ENCODE data around the gene POLR2M.

POLR2M gene

DNA sequence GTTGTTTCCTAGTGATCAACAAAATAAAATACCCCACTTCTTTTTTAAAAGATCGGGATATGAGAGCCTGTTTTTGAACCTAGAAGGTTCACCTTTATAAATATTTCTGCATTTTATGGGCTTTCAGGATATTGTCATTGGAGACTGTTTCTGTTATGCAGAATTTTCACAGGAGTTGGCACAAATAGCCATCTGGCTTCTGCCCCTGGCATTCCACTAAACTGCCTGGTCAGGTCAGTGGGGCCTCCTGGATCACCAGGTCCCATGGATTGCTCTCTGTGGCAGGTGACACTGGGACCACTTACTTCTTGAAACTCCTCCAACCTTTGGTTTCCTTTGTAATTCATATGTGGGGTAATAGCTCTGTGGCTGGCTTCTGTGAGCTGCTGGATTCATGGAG, 25.5 kb upstream of the POLR2M start:
- POLR2A ChIA-PET: no interaction called here
- no peak for DNase-seq (ENCODE audit: extremely low spot score)
- CTCF ChIA-PET: interaction anchor here (1.2 kb wide), 1 partner anchor 52 kb away, joined by 4 read pairs; no protein-coding TSS in a partner anchor
- TF ChIP-seq BHLHE40 (IDR thresholded peaks at IDR 0.05; ENCODE audit: borderline replicate concordance) (no peak), FOXK2 (IDR thresholded peaks at IDR 0.05) (no peak), FOXA1 (IDR thresholded peaks at IDR 0.05) (no peak), L3MBTL2 (conservative IDR thresholded peaks at IDR 0.05) (no peak), SUZ12 (IDR thresholded peaks at IDR 0.05) (no peak), LEF1 (IDR thresholded peaks at IDR 0.05; ENCODE audit: borderline replicate concordance) (no peak), ARNT (IDR thresholded peaks at IDR 0.05) (no peak), ZNF384 (IDR thresholded peaks at IDR 0.05) (no peak), ELF4 (IDR thresholded peaks at IDR 0.05) (no peak), SP1 (IDR thresholded peaks at IDR 0.05) (no peak), TARDBP (IDR thresholded peaks at IDR 0.05) (no peak), FOXM1 (IDR thresholded peaks at IDR 0.05; ENCODE audit: borderline replicate concordance) (no peak), NFRKB (IDR thresholded peaks at IDR 0.05) (no peak), CTBP1 (IDR thresholded peaks at IDR 0.05; ENCODE audit: borderline replicate concordance) (no peak), HDGF (IDR thresholded peaks at IDR 0.05; ENCODE audit: borderline replicate concordance) (no peak)
- TF ChIP-seq, protein P1, sequence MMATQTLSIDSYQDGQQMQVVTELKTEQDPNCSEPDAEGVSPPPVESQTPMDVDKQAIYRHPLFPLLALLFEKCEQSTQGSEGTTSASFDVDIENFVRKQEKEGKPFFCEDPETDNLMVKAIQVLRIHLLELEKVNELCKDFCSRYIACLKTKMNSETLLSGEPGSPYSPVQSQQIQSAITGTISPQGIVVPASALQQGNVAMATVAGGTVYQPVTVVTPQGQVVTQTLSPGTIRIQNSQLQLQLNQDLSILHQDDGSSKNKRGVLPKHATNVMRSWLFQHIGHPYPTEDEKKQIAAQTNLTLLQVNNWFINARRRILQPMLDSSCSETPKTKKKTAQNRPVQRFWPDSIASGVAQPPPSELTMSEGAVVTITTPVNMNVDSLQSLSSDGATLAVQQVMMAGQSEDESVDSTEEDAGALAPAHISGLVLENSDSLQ (IDR thresholded peaks at IDR 0.05): no peak

DNA sequence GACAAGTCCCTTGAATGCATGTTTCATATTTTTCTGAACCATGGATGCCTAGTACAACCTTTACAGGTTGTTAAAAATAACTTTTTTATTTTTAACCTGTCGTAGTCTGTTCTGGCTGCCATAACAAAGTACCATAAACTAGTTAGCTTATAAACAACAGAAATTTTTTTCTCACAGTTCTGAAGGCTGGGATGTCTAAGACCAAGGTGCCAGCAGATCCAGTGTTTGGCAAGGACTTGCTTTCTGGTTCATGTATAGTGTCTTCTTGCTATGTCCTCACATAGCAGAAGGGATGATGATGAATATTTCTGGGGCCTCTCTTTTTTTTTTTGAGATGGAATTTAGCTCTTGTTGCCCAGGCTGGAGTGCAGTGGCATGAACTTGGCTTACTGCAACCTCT, 23.0 kb upstream of the POLR2M start:
- POLR2A ChIA-PET: no interaction called here

DNA sequence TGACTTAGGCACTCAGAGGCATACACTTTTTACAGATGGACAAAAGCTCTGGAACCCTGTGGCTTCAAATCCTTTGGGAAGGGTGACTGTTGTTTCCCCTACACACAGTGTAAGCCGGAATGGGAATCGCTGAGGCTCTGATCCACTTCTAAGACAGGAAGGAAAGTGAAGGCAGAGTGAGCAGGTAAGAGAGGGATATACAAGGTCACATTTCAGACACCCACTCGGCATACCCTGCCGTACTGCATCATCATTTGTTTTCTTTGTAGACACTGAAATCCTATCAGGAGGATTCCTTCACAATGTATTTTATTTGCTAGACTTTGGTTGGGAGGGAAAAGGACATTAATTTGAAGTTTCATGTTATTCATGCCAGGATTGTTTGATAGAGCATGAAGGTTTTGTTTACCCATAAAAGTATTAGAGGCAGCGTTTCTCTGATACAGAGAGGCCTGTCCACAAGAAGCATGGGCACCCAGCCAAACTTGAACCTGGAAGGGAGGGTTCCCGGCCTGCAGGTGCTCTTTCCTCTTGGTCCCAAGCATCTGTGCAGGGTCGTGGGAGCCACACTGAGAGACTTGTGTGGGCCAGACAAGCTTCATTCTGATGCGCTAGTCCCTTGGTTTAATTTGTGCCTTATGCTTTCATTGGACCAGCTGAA, 21.9 kb upstream of the POLR2M start:
- CTCF ChIA-PET: no interaction called here
- TF ChIP-seq ARNT (IDR thresholded peaks at IDR 0.05): no peak
- TF ChIP-seq FOXA1 (IDR thresholded peaks at IDR 0.05): no peak
- TF ChIP-seq TARDBP (IDR thresholded peaks at IDR 0.05): no peak
- TF ChIP-seq FOXK2 (IDR thresholded peaks at IDR 0.05): no peak
- no peak for TF ChIP-seq SUZ12 (IDR thresholded peaks at IDR 0.05)
- TF ChIP-seq L3MBTL2 (conservative IDR thresholded peaks at IDR 0.05): no peak
- no peak for TF ChIP-seq ZNF384 (IDR thresholded peaks at IDR 0.05)
- TF ChIP-seq FOXM1 (IDR thresholded peaks at IDR 0.05; ENCODE audit: borderline replicate concordance): no peak
- TF ChIP-seq NFRKB (IDR thresholded peaks at IDR 0.05): no peak
- TF ChIP-seq, protein P1 (IDR thresholded peaks at IDR 0.05): no peak
- no peak for TF ChIP-seq HDGF (IDR thresholded peaks at IDR 0.05; ENCODE audit: borderline replicate concordance)
- no peak for TF ChIP-seq BHLHE40 (IDR thresholded peaks at IDR 0.05; ENCODE audit: borderline replicate concordance)
- TF ChIP-seq ELF4 (IDR thresholded peaks at IDR 0.05): no peak
- TF ChIP-seq LEF1 (IDR thresholded peaks at IDR 0.05; ENCODE audit: borderline replicate concordance): no peak
- no peak for TF ChIP-seq CTBP1 (IDR thresholded peaks at IDR 0.05; ENCODE audit: borderline replicate concordance)
- POLR2A ChIA-PET: no interaction called here
- DNase-seq (ENCODE audit: extremely low spot score): no peak

More for the DNA sequence above, 23.0 kb upstream of the POLR2M start:
- CTCF ChIA-PET: no interaction called here
- DNase-seq (ENCODE audit: extremely low spot score): no peak
- TF ChIP-seq SP1 (IDR thresholded peaks at IDR 0.05): no peak
- TF ChIP-seq BHLHE40 (IDR thresholded peaks at IDR 0.05; ENCODE audit: borderline replicate concordance): no peak
- no peak for TF ChIP-seq LEF1 (IDR thresholded peaks at IDR 0.05; ENCODE audit: borderline replicate concordance)
- TF ChIP-seq FOXA1 (IDR thresholded peaks at IDR 0.05): no peak
- no peak for TF ChIP-seq NFRKB (IDR thresholded peaks at IDR 0.05)
- TF ChIP-seq TARDBP (IDR thresholded peaks at IDR 0.05): no peak
- TF ChIP-seq CTBP1 (IDR thresholded peaks at IDR 0.05; ENCODE audit: borderline replicate concordance): no peak
- no peak for TF ChIP-seq HDGF (IDR thresholded peaks at IDR 0.05; ENCODE audit: borderline replicate concordance)

DNA sequence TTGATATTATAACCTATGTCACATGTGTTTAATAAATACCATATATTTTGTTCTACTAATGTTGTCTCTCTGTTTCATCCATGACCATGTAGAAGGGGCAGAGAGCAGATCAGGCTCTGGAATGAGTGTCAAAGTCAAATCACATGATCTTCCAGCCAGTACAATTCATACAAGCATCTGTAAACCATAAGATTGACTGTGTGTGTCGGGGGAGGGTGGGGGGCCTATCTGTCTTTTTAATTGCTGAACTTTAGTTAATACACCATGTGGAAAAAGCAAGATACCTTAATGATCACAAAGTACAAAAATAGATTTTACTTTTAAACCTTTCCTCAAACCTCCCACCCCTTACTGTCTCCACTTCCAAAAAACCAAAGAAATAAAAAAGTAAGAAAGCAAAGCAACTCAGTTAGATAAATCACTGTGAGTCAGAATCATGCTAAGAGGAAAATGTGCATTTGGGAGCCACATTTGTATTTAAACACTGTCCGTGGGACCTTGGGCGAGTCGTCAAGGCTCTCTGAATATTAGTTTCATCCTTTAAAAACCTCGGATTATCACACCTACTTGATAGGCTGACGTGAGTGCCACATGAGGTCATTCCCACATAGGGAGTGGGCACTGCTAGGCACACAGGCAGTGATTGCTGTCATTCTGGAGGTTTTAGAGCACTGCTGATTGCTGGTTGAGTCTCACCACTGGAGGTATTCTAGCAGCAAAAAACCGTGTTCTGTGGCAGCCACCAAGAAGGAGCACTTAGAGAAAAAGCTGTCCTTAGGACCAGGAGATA, 21.0 kb upstream of the POLR2M start:
- TF ChIP-seq ELF4 (IDR thresholded peaks at IDR 0.05): no peak
- ChIA-PET CTCF (interaction anchor here (1.4 kb wide), 1 partner anchor 21 kb away, joined by 4 read pairs; the partner anchor contains the start of gene POLR2M), POLR2A (interaction anchor here (1.3 kb wide), 1 partner anchor 21 kb away, joined by 5 read pairs; the partner anchor contains the start of gene POLR2M)
- DNase-seq (ENCODE audit: extremely low spot score): no peak

DNA sequence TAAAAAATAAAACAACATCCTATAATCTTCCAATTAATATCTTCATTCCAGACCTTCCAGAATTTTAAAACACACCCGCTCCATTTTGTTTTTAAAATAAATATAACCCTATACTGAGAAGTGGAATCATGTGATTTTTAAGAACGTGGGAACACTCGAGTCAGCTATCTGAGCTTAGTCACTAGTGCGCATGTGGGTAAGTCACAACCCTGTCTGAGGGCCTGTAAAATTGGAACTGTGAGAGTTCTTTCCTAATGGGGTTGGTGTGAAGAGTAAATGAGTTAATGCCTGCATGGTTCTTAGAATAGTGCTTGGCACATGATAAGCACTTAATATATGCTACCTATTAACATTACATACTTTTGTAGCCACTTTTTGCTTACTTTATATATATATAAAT, 19.9 kb upstream of the POLR2M start:
- ChIA-PET CTCF (interaction anchor here (1.4 kb wide), 1 partner anchor 20 kb away, joined by 4 read pairs; the partner anchor contains the start of gene POLR2M), POLR2A (interaction anchor here (1.3 kb wide), 1 partner anchor 20 kb away, joined by 5 read pairs; the partner anchor contains the start of gene POLR2M)
- TF ChIP-seq SUZ12 (IDR thresholded peaks at IDR 0.05) (no peak), BHLHE40 (IDR thresholded peaks at IDR 0.05; ENCODE audit: borderline replicate concordance) (no peak), FOXK2 (IDR thresholded peaks at IDR 0.05) (no peak), ARNT (IDR thresholded peaks at IDR 0.05) (no peak), FOXM1 (IDR thresholded peaks at IDR 0.05; ENCODE audit: borderline replicate concordance) (no peak), TARDBP (IDR thresholded peaks at IDR 0.05) (no peak), ZNF384 (IDR thresholded peaks at IDR 0.05) (no peak), FOXA1 (IDR thresholded peaks at IDR 0.05) (no peak), CTBP1 (IDR thresholded peaks at IDR 0.05; ENCODE audit: borderline replicate concordance) (no peak), HDGF (IDR thresholded peaks at IDR 0.05; ENCODE audit: borderline replicate concordance) (no peak), SP1 (IDR thresholded peaks at IDR 0.05) (no peak)
- DNase-seq (ENCODE audit: extremely low spot score): no peak

DNA sequence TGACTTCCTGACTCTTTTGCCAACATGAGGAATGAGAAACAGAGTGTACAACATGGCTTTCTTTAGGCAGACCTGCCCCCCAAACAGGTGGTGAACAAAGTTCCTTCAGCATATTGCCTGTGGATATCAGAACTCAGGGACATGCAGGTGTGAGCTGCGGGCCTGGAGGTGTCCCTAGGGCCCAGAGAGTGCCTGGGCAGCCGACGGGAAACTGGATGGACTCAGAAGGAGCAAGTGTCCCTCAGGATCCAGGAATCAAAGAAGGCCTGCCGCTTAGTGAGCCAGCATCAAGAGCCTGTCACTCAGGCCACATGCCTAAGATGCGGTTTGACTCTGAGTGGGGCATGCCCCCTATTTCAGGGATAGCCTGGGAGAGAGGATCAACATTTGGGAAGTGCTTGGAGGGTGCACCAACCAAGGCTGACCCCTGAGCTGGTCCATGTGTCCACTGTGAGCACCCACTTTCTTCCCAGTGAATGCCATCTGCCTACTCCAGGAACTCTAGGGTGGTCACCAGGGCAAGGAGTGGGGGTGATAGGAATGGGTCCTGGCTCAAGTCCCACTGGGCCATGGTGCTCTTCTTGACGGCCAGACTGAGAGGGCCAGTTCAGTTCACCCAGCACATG, 16.1 kb upstream of the POLR2M start:
- DNase-seq (ENCODE audit: extremely low spot score): no peak
- ChIA-PET POLR2A (no interaction called here), CTCF (no interaction called here)
- TF ChIP-seq L3MBTL2 (conservative IDR thresholded peaks at IDR 0.05): no peak
- TF ChIP-seq ARNT (IDR thresholded peaks at IDR 0.05): no peak
- no peak for TF ChIP-seq LEF1 (IDR thresholded peaks at IDR 0.05; ENCODE audit: borderline replicate concordance)
- TF ChIP-seq ELF4 (IDR thresholded peaks at IDR 0.05): no peak
- no peak for TF ChIP-seq TARDBP (IDR thresholded peaks at IDR 0.05)
